Testis (tissue), 3 donors: ENCODE data around the gene PHF2. TPM values are rescaled to one million over a fixed set of nuclear protein-coding genes. Genes with fewer than 3 reads are reported as not detected.

Source experiments
- DNase-seq: peaks from one replicate; pipeline ENCODE4 v3.0.0-alpha.2; 2019
- H3K27ac ChIP-seq, 2 donors: fragments of 200-600 bp; sonication (generic); one replicate each; pipeline ENCODE4 v1.5.1; 2019
- H3K27me3 ChIP-seq: fragments of 200-600 bp; sonication (generic); one replicate; pipeline ENCODE4 v1.5.1; 2019
- H3K36me3 ChIP-seq: fragments of 200-600 bp; sonication (generic); one replicate; pipeline ENCODE4 v1.5.1; 2017; ENCODE audit warnings: low read depth; ENCODE audit errors: missing control alignments
- H3K4me1 ChIP-seq: fragments of 200-600 bp; sonication (generic); one replicate; pipeline ENCODE4 v1.5.1; 2019
- H3K4me3 ChIP-seq, 2 donors: fragments of 200-600 bp; sonication (generic); one replicate each; pipeline ENCODE4 v1.5.1; 2017 to 2019
- H3K9me3 ChIP-seq: fragments of 200-600 bp; sonication (generic); one replicate; pipeline ENCODE4 v1.5.1; 2017
- CTCF ChIP-seq, 3 experiments: fragments of 450-650 bp in 2 of 3; fragments of 200-600 bp in 1 of 3; sonication (generic) in 1 of 3; IDR thresholded peaks; one replicate each; pipeline ENCODE4 v1.5.1; 2016 to 2019; ENCODE audit warnings: antibody characterized with exemption in 3 of 3, mild to moderate bottlenecking in 2 of 3, moderate library complexity in 1 of 3
- POLR2A ChIP-seq: fragments of 450-650 bp; IDR thresholded peaks from one replicate; pipeline ENCODE4 v1.6.1; 2017; ENCODE audit warnings: antibody characterized with exemption, mild to moderate bottlenecking, moderate library complexity
- WGBS, 2 donors: methylation state at CpG; one replicate each; pipeline ENCODE4 v1.1.5; 2018; 5-methylcytosine and 5-hydroxymethylcytosine counted together
- intact Hi-C: fragments of 100-400 bp; cut with DNase I; formaldehyde crosslinking; loops from one replicate; pipeline ENCODE4 v1.15.1; 2023; ENCODE audit warnings: low total_unique reads
- polyA plus RNA-seq: library from polyadenylated mRNA; stranded (reverse); fragments of 350-450 nt; fragmentation: Illumina TruSeq; extraction: RNeasy Lipid Tissue Mini Kit (QIAGEN cat#74804); gene quantifications from one replicate; pipeline ENCODE4 v1.2.3, GENCODE V29; 2014; ENCODE audit warnings: low read depth, low replicate concordance; ENCODE audit not compliant: insufficient read depth
- total RNA-seq, 2 donors: library from RNA; depleted of rRNA; stranded (reverse); fragments of >200 nt; gene quantifications; one replicate each; pipeline ENCODE4 v1.2.3, GENCODE V29; 2016

The PHF2 gene
- total and polyA plus RNA-seq, 3 donors from 2014 or later = 19.6 to 22.1 (median 20.6) TPM

- 47 to 96% methylated on average over 3 of the region's 3 CpGs for WGBS, 2 donors
- Histone ChIP-seq H3K4me1 (no peaks in the 10 kb centered on the region), H3K27me3 (no peaks in the 10 kb centered on the region), H3K4me3 (no peak overlapping the region), H3K36me3 (no peaks in the 10 kb centered on the region), H3K9me3 (no peaks in the 10 kb centered on the region), H3K27ac (no peak overlapping the region)
- no peak for DNase-seq
- intact Hi-C loops = no loop called here
- TF ChIP-seq CTCF (IDR thresholded peaks at IDR 0.05) = no peak
- no peak for TF ChIP-seq POLR2A
Observed at GRCh38 chr9:93606187-93606586, 29.8 kb downstream of the PHF2 start.

- H3K36me3 ChIP-seq = no peaks in the 10 kb centered on the region
- no peaks in the 10 kb centered on the region for H3K9me3 ChIP-seq
- 95 to 97% methylated on average over 1 of the region's 1 CpG for WGBS, 2 donors
- DNase-seq = no peak
- H3K27ac ChIP-seq = no peak overlapping the region
- H3K4me3 ChIP-seq = no peak overlapping the region
- intact Hi-C loops = no loop called here
- H3K27me3 ChIP-seq = no peaks in the 10 kb centered on the region
- TF ChIP-seq POLR2A = no peak
- TF ChIP-seq CTCF (IDR thresholded peaks at IDR 0.05) = no peak
- H3K4me1 ChIP-seq = no peaks in the 10 kb centered on the region
Observed at GRCh38 chr9:93610206-93610605, 33.8 kb downstream of the PHF2 start.

- WGBS, 2 donors = 77 to 90% methylated on average over 2 of the region's 2 CpGs
- DNase-seq = no peak
- no peaks in the 10 kb centered on the region for H3K27me3 ChIP-seq
- no peaks in the 10 kb centered on the region for H3K36me3 ChIP-seq
- H3K27ac ChIP-seq = no peak overlapping the region
- H3K9me3 ChIP-seq = no peaks in the 10 kb centered on the region
- H3K4me1 ChIP-seq = no peaks in the 10 kb centered on the region
- no peak overlapping the region for H3K4me3 ChIP-seq
- intact Hi-C loops = no loop called here
- TF ChIP-seq POLR2A (no peak), CTCF (IDR thresholded peaks at IDR 0.05) (no peak)
Observed at GRCh38 chr9:93612052-93612795, 35.8 kb downstream of the PHF2 start.

- no peak for TF ChIP-seq POLR2A
- TF ChIP-seq CTCF (IDR thresholded peaks at IDR 0.05) = no peak
- Histone ChIP-seq H3K9me3 (no peaks in the 10 kb centered on the region), H3K27ac (no peak overlapping the region), H3K4me1 (no peaks in the 10 kb centered on the region), H3K36me3 (no peaks in the 10 kb centered on the region), H3K27me3 (no peaks in the 10 kb centered on the region), H3K4me3 (no peak overlapping the region)
- intact Hi-C loops = no loop called here
- no peak for DNase-seq
- whole genome bisulfite sequencing, 2 donors = 72 to 81% methylated on average over 5 of the region's 5 CpGs
Observed at GRCh38 chr9:93612796-93613154, 36.4 kb downstream of the PHF2 start.

- 95 to 96% methylated on average over 4 to 5 of the region's 5 CpGs for WGBS, 2 donors
Observed at GRCh38 chr9:93613174-93613573, 36.8 kb downstream of the PHF2 start.

More at GRCh38 chr9:93613174-93613573, 36.8 kb downstream of the PHF2 start:
- Histone ChIP-seq H3K4me3 (no peak overlapping the region), H3K4me1 (no peaks in the 10 kb centered on the region), H3K27me3 (no peaks in the 10 kb centered on the region), H3K27ac (no peak overlapping the region), H3K36me3 (no peaks in the 10 kb centered on the region), H3K9me3 (no peaks in the 10 kb centered on the region)
- DNase-seq = no peak
- TF ChIP-seq CTCF (IDR thresholded peaks at IDR 0.05) (no peak), POLR2A (no peak)
- intact Hi-C loops = no loop called here
